Kidney epithelial cell (primary cell): ENCODE results near the gene RMC1. TPM values are rescaled to one million over a fixed set of nuclear protein-coding genes. Genes with fewer than 3 reads are reported as not detected.

Experiments
- DNase-seq: peaks from one replicate; pipeline ENCODE4 v3.0.0-alpha.2; 2010; ENCODE audit warnings: low read depth
- H3K27me3 ChIP-seq: 2 replicates; pipeline ENCODE4 v1.6.0; 2011; ENCODE audit warnings: low read length; ENCODE audit not compliant: control insufficient read depth, insufficient read depth
- H3K36me3 ChIP-seq: 2 replicates; pipeline ENCODE4 v1.5.1; 2011; ENCODE audit warnings: low read length; ENCODE audit not compliant: control insufficient read depth, insufficient read depth
- H3K4me3 ChIP-seq: 2 replicates; pipeline ENCODE4 v1.5.1; 2011; ENCODE audit warnings: low read depth, mild to moderate bottlenecking, control low read depth, low read length
- CTCF ChIP-seq: IDR thresholded peaks from 2 replicates; pipeline ENCODE4 v1.5.1; 2011; ENCODE audit warnings: mild to moderate bottlenecking, moderate library complexity, low read length, control low read depth, inconsistent platforms; ENCODE audit not compliant: insufficient read depth, poor library complexity, severe bottlenecking
- total RNA-seq: library from RNA; depleted of rRNA; stranded (reverse); fragments of >200 nt; gene quantifications from 2 replicates; pipeline ENCODE4 v1.2.3, GENCODE V29; 2015

The RMC1 gene
- 32.8 and 33.4 TPM in 2 replicates for total RNA-seq

- Histone ChIP-seq H3K27me3 (no peaks in the 10 kb centered on the region), H3K36me3 (no peaks in the 10 kb centered on the region), H3K4me3 (peak within 1 kb of the TSS; percentile 77)
- DNase-seq: peak; percentile 45
- peak; percentile 11 for TF ChIP-seq CTCF
Observed at GRCh38 chr18:23503038-23503962, at the start of gene RMC1. TSS of gene RMC1 (plus strand) at chr18:23503511. CDS start at chr18:23503619, 108 bp downstream.

GRCh38 chr18:23453680-23454058 lies 49.6 kb upstream of the RMC1 start:
- no peaks in the 10 kb centered on the region for H3K27me3 ChIP-seq
- no peak for DNase-seq
- peak overlapping the region; percentile 80 for H3K4me3 ChIP-seq
- no peaks in the 10 kb centered on the region for H3K36me3 ChIP-seq
- no peak for TF ChIP-seq CTCF

GRCh38 chr18:23456835-23457234 lies 46.5 kb upstream of the RMC1 start:
- Histone ChIP-seq H3K4me3 (no peak overlapping the region), H3K36me3 (no peaks in the 10 kb centered on the region), H3K27me3 (no peaks in the 10 kb centered on the region)
- no peak for DNase-seq
- no peak for TF ChIP-seq CTCF

GRCh38 chr18:23458830-23459529 lies 44.3 kb upstream of the RMC1 start:
- no peak for TF ChIP-seq CTCF
- Histone ChIP-seq H3K27me3 (no peaks in the 10 kb centered on the region), H3K4me3 (no peak overlapping the region), H3K36me3 (peaks cover under 1% of the 10 kb centered on the region)
- DNase-seq: no peak

- no peak for TF ChIP-seq CTCF
- Histone ChIP-seq H3K4me3 (no peak overlapping the region), H3K27me3 (no peaks in the 10 kb centered on the region), H3K36me3 (peaks cover 1% of the 10 kb centered on the region)
- no peak for DNase-seq
Observed at GRCh38 chr18:23459530-23459921, 43.8 kb upstream of the RMC1 start.
